CD14-positive monocyte (primary cell): ENCODE results near the gene AIRE. TPM values are rescaled to one million over a fixed set of nuclear protein-coding genes. Genes with fewer than 3 reads are reported as not detected.
A peak's percentile ranks its signal among the peaks of the same experiment; 100 is the strongest.

Source experiments
- DNase-seq, 3 donors: peaks; one replicate each; pipeline ENCODE4 v3.0.0-alpha.2; 2011 to 2022
- H2AFZ ChIP-seq: 2 replicates; pipeline ENCODE4 v1.6.0; 2012; ENCODE audit warnings: mild to moderate bottlenecking, low read depth, low read length, inconsistent platforms; ENCODE audit not compliant: insufficient read depth, poor library complexity, severe bottlenecking
- H3K27ac ChIP-seq, 2 donors: 1 replicate in 1 of 2; 2 replicates in 1 of 2; pipeline ENCODE4 v1.5.1; 2012 to 2013; ENCODE audit warnings: low read length in 2 of 2, control low read depth in 1 of 2, inconsistent platforms in 1 of 2, low read depth in 1 of 2, mild to moderate bottlenecking in 1 of 2
- H3K27me3 ChIP-seq, 2 donors: one replicate each; pipeline versions ENCODE4 v1.6.0 to v1.6.1; 2011 to 2013; ENCODE audit warnings: low read length in 2 of 2; ENCODE audit not compliant: control insufficient read depth in 2 of 2, insufficient read depth in 2 of 2
- H3K36me3 ChIP-seq, 2 donors: replicated peaks in 1 of 2; 1 replicate in 1 of 2; 2 replicates in 1 of 2; pipeline versions ENCODE4 v1.5.1 to v1.6.1; 2012 to 2013; ENCODE audit warnings: low read length in 2 of 2, control low read depth in 1 of 2, inconsistent platforms in 1 of 2, mild to moderate bottlenecking in 1 of 2; ENCODE audit not compliant: insufficient read depth in 2 of 2, control insufficient read depth in 1 of 2
- H3K4me1 ChIP-seq, 2 donors: 1 replicate in 1 of 2; 2 replicates in 1 of 2; pipeline versions ENCODE4 v1.5.1 to v1.6.1; 2012 to 2013; ENCODE audit warnings: low read length in 2 of 2, control low read depth in 1 of 2, inconsistent platforms in 1 of 2, mild to moderate bottlenecking in 1 of 2, moderate library complexity in 1 of 2; ENCODE audit not compliant: insufficient read depth in 2 of 2, control insufficient read depth in 1 of 2
- H3K4me2 ChIP-seq: replicated peaks from 2 replicates; pipeline ENCODE3; 2012; ENCODE audit warnings: low read length, moderate library complexity, mild to moderate bottlenecking; ENCODE audit not compliant: poor library complexity, severe bottlenecking; ENCODE audit errors: extremely low read depth
- H3K4me3 ChIP-seq, 3 experiments: fragments of 200-600 bp in 1 of 3; sonication (generic) in 1 of 3; replicated peaks in 1 of 3; 1 replicate in 2 of 3; 2 replicates in 1 of 3; pipeline ENCODE4 v1.5.1; 2011 to 2013; ENCODE audit warnings: low read length in 3 of 3, mild to moderate bottlenecking in 3 of 3, control low read depth in 2 of 3, low read depth in 2 of 3, inconsistent platforms in 1 of 3, moderate library complexity in 1 of 3
- H3K79me2 ChIP-seq: 2 replicates; pipeline ENCODE4 v1.6.0; 2012; ENCODE audit warnings: mild to moderate bottlenecking, control low read depth, inconsistent platforms, low read length, moderate library complexity; ENCODE audit not compliant: insufficient read depth
- H3K9ac ChIP-seq: 2 replicates; pipeline ENCODE4 v1.6.0; 2017; ENCODE audit warnings: low read length, mild to moderate bottlenecking; ENCODE audit not compliant: insufficient read depth, poor library complexity, severe bottlenecking
- H3K9me3 ChIP-seq, 2 donors: replicated peaks in 1 of 2; 1 replicate in 1 of 2; 2 replicates in 1 of 2; pipeline versions ENCODE4 v1.5.1 to v1.6.1; 2012 to 2013; ENCODE audit warnings: low read length in 2 of 2, control low read depth in 1 of 2; ENCODE audit not compliant: control insufficient read depth in 1 of 2, insufficient read depth in 1 of 2
- H4K20me1 ChIP-seq: 2 replicates; pipeline ENCODE4 v1.6.0; 2012; ENCODE audit warnings: mild to moderate bottlenecking, low read length, control low read depth, moderate library complexity; ENCODE audit not compliant: insufficient read depth
- H3K27ac Mint-ChIP-seq, 7 donors: one replicate each; pipeline ENCODE4 v1.8.0; 2020; ENCODE audit warnings: mild to moderate bottlenecking in 7 of 7, mixed read lengths in 7 of 7, moderate library complexity in 6 of 7, inconsistent platforms in 2 of 7
- H3K27me3 Mint-ChIP-seq, 3 donors: one replicate each; pipeline ENCODE4 v1.8.0; 2021 to 2022; ENCODE audit warnings: low read depth in 3 of 3, mild to moderate bottlenecking in 3 of 3, mixed read lengths in 3 of 3, moderate library complexity in 3 of 3, inconsistent platforms in 1 of 3
- H3K36me3 Mint-ChIP-seq, 2 donors: one replicate each; pipeline ENCODE4 v1.8.0; 2020; ENCODE audit warnings: mixed read lengths in 2 of 2, inconsistent platforms in 1 of 2, mild to moderate bottlenecking in 1 of 2
- H3K4me1 Mint-ChIP-seq: one replicate; pipeline ENCODE4 v1.8.0; 2020; ENCODE audit warnings: mild to moderate bottlenecking, mixed read lengths
- H3K4me3 Mint-ChIP-seq, 2 donors: one replicate each; pipeline ENCODE4 v1.8.0; 2020; ENCODE audit warnings: mild to moderate bottlenecking in 2 of 2, mixed read lengths in 2 of 2, moderate library complexity in 1 of 2
- H3K9me3 Mint-ChIP-seq, 7 donors: one replicate each; pipeline ENCODE4 v1.8.0; 2020 to 2022; ENCODE audit warnings: mixed read lengths in 7 of 7, mild to moderate bottlenecking in 6 of 7, moderate library complexity in 6 of 7, inconsistent platforms in 2 of 7
- CTCF ChIP-seq: fragments of 200-600 bp; IDR thresholded peaks from one replicate; pipeline ENCODE4 v1.8.0; 2022; ENCODE audit warnings: antibody characterized with exemption, mild to moderate bottlenecking
- whole genome bisulfite sequencing: methylation state at CpG from one replicate; pipeline ENCODE4 v1.1.5; 2013; ENCODE audit warnings: missing lambda C conversion rate; ENCODE audit not compliant: insufficient coverage; 5-methylcytosine and 5-hydroxymethylcytosine counted together
- intact Hi-C, 2 donors: fragments of 100-400 bp; cut with micrococcal nuclease; formaldehyde crosslinking; loops; one replicate each; pipeline versions ENCODE4 v1.15.0 to v1.15.1; 2023
- polyA plus RNA-seq, 3 donors: library from polyadenylated mRNA; depleted of rRNA in 1 of 3; unstranded in 2 of 3; stranded (reverse) in 1 of 3; fragments of 300-500 nt in 2 of 3; fragments of >200 nt in 1 of 3; fragmentation: Illumina TruSeq in 2 of 3; gene quantifications; 1 replicate in 2 of 3; 2 replicates in 1 of 3; pipeline ENCODE4 v1.2.3, GENCODE V29; 2012 to 2021

Gene AIRE
- polyA plus RNA-seq, 3 donors, result not detected

- Histone ChIP-seq H3K4me2 (no peak overlapping the region), H3K27ac (no peak overlapping the region), H4K20me1 (no peaks in the 10 kb centered on the region), H3K79me2 (no peaks in the 10 kb centered on the region), H3K4me3 (no peak overlapping the region), H3K36me3 (no peaks in the 10 kb centered on the region), H2AFZ (no peak overlapping the region), H3K27me3 (no peaks in the 10 kb centered on the region), H3K9me3 (no peaks in the 10 kb centered on the region), H3K4me1 (no peaks in the 10 kb centered on the region), H3K9ac (no peak overlapping the region)
- no peak for DNase-seq
- TF ChIP-seq CTCF, result no peak
- peaks cover 2% of the 10 kb centered on the region for H3K4me1 Mint-ChIP-seq
- H3K27ac Mint-ChIP-seq, result no peak overlapping the region
- intact Hi-C loops, result no loop called here
- no peak overlapping the region for H3K4me3 Mint-ChIP-seq
- H3K36me3 Mint-ChIP-seq, result no peaks in the 10 kb centered on the region
- H3K9me3 Mint-ChIP-seq, result no peaks in the 10 kb centered on the region
- peaks cover 0 to 6% (median 6%) of the 10 kb centered on the region in 3 donors for H3K27me3 Mint-ChIP-seq
- WGBS, result 90% methylated on average over 14 of the region's 17 CpGs
Observed at GRCh38 chr21:44265734-44266270, 19.9 kb upstream of the AIRE start.

GRCh38 chr21:44267655-44268142, 18.0 kb upstream of the AIRE start:
- no peaks in the 10 kb centered on the region for H4K20me1 ChIP-seq
- TF ChIP-seq CTCF, result peak; percentile 49
- no peaks in the 10 kb centered on the region for H3K4me1 ChIP-seq
- H3K36me3 ChIP-seq, result no peaks in the 10 kb centered on the region
- H3K4me3 ChIP-seq, result no peak overlapping the region
- H3K9me3 ChIP-seq, result no peaks in the 10 kb centered on the region
- H3K4me3 Mint-ChIP-seq, result no peak overlapping the region
- no peaks in the 10 kb centered on the region for H3K79me2 ChIP-seq
- H3K4me1 Mint-ChIP-seq, result peaks cover 2% of the 10 kb centered on the region
- no peak overlapping the region for H3K27ac ChIP-seq
- H3K27me3 ChIP-seq, result no peaks in the 10 kb centered on the region
- H3K9me3 Mint-ChIP-seq, result no peaks in the 10 kb centered on the region
- H3K4me2 ChIP-seq, result peak overlapping the region; percentile 15
- H3K9ac ChIP-seq, result peak overlapping the region; percentile 32
- H3K36me3 Mint-ChIP-seq, result no peaks in the 10 kb centered on the region
- no peak overlapping the region for H3K27ac Mint-ChIP-seq
- DNase-seq, result peak; percentile 19 to 40 (median 33)
- 73% methylated on average over 15 of the region's 19 CpGs for WGBS
- peaks cover 0 to 6% (median 6%) of the 10 kb centered on the region in 3 donors for H3K27me3 Mint-ChIP-seq
- intact Hi-C loops, result no loop called here
- peak overlapping the region; percentile 53 for H2AFZ ChIP-seq
